ENCODE results near the gene SCFD2. TPM values are rescaled to one million over a fixed set of nuclear protein-coding genes. Genes with fewer than 3 reads are reported as not detected.

SCFD2 gene
- total RNA-seq, 1 experiment from 2014 or later: 12.4 TPM

DNA sequence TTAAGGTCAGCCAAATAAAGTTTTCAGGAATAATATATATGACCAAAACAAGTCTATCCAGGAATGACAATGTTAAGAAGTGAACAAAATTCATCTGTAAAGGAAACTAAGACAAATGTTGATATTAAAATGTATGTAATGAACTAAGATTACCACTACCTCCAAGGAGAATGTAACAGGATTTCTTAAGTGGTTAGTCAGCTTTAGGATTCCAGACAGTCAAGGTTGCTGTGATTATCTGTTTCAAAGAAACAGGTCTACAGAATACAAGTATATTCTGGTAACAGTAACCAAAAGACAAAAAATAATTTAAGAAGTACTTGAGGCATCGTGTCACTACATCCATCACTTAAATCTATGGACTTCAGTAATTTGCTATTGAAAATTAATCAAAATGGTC is 172.8 kb downstream of the SCFD2 start:
- 0 out of 2 replicates have a peak, but pooled peaks cover 2% of the 10 kb centered on the region for H3K4me1 Mint-ChIP-seq
- no peak overlapping the region for H3K4me3 Mint-ChIP-seq
- H3K27me3 Mint-ChIP-seq (ENCODE audit: low read depth): no peaks in the 10 kb centered on the region
- H3K27ac Mint-ChIP-seq: no peak overlapping the region
- POLR2A ChIA-PET: interaction anchor here (0.6 kb wide), 1 partner anchor 12 kb away, joined by 6 read pairs; no protein-coding TSS in a partner anchor
- H3K9me3 Mint-ChIP-seq: no peaks in the 10 kb centered on the region
- CTCF ChIA-PET: no interaction called here
- TF ChIP-seq, protein P1, sequence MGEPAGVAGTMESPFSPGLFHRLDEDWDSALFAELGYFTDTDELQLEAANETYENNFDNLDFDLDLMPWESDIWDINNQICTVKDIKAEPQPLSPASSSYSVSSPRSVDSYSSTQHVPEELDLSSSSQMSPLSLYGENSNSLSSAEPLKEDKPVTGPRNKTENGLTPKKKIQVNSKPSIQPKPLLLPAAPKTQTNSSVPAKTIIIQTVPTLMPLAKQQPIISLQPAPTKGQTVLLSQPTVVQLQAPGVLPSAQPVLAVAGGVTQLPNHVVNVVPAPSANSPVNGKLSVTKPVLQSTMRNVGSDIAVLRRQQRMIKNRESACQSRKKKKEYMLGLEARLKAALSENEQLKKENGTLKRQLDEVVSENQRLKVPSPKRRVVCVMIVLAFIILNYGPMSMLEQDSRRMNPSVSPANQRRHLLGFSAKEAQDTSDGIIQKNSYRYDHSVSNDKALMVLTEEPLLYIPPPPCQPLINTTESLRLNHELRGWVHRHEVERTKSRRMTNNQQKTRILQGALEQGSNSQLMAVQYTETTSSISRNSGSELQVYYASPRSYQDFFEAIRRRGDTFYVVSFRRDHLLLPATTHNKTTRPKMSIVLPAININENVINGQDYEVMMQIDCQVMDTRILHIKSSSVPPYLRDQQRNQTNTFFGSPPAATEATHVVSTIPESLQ (CRISPR knock-in tag; IDR thresholded peaks at IDR 0.05): no peak
- TF ChIP-seq ESRRA (CRISPR knock-in tag; IDR thresholded peaks at IDR 0.05; ENCODE audit: borderline replicate concordance) (no peak), SMAD3 (CRISPR knock-in tag; IDR thresholded peaks at IDR 0.05; ENCODE audit: borderline replicate concordance) (no peak), PREB (CRISPR knock-in tag; IDR thresholded peaks at IDR 0.05; ENCODE audit: borderline replicate concordance) (no peak), ZNF281 (CRISPR knock-in tag; IDR thresholded peaks at IDR 0.05) (no peak), CDX4 (CRISPR knock-in tag; IDR thresholded peaks at IDR 0.05; ENCODE audit: borderline replicate concordance) (no peak), HMGA2 (CRISPR knock-in tag; IDR thresholded peaks at IDR 0.05) (no peak), ZNF396 (CRISPR knock-in tag; IDR thresholded peaks at IDR 0.05; ENCODE audit: borderline replicate concordance) (no peak), ZNF425 (CRISPR knock-in tag; conservative IDR thresholded peaks at IDR 0.05) (no peak), TEAD1 (CRISPR knock-in tag; IDR thresholded peaks at IDR 0.05) (no peak), NR2C2 (CRISPR knock-in tag; IDR thresholded peaks at IDR 0.05) (no peak), IRF1 (CRISPR knock-in tag; IDR thresholded peaks at IDR 0.05) (no peak), GRHL2 (CRISPR knock-in tag; IDR thresholded peaks at IDR 0.05; ENCODE audit: insufficient replicate concordance, severe bottlenecking) (no peak), CREB1 (CRISPR knock-in tag; IDR thresholded peaks at IDR 0.05) (no peak), CBFB (CRISPR knock-in tag; IDR thresholded peaks at IDR 0.05; ENCODE audit: low read depth) (no peak), NFE2L1 (CRISPR knock-in tag; IDR thresholded peaks at IDR 0.05) (no peak)
- TF ChIP-seq, protein P2, sequence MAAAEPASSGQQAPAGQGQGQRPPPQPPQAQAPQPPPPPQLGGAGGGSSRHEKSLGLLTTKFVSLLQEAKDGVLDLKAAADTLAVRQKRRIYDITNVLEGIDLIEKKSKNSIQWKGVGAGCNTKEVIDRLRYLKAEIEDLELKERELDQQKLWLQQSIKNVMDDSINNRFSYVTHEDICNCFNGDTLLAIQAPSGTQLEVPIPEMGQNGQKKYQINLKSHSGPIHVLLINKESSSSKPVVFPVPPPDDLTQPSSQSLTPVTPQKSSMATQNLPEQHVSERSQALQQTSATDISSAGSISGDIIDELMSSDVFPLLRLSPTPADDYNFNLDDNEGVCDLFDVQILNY (CRISPR knock-in tag; IDR thresholded peaks at IDR 0.05): no peak
- TF ChIP-seq, protein P3, sequence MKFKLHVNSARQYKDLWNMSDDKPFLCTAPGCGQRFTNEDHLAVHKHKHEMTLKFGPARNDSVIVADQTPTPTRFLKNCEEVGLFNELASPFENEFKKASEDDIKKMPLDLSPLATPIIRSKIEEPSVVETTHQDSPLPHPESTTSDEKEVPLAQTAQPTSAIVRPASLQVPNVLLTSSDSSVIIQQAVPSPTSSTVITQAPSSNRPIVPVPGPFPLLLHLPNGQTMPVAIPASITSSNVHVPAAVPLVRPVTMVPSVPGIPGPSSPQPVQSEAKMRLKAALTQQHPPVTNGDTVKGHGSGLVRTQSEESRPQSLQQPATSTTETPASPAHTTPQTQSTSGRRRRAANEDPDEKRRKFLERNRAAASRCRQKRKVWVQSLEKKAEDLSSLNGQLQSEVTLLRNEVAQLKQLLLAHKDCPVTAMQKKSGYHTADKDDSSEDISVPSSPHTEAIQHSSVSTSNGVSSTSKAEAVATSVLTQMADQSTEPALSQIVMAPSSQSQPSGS (CRISPR knock-in tag; IDR thresholded peaks at IDR 0.05; ENCODE audit: borderline replicate concordance, low read depth): no peak
- ATAC-seq (no peak), DNase-seq (ENCODE audit: low spot score) (no peak)
- no peaks in the 10 kb centered on the region for H3K36me3 Mint-ChIP-seq

All from WTC11 (cell line).